HUES6 (cell line): ENCODE measurements around the gene TAL1.
A peak's percentile ranks its signal among the peaks of the same experiment; 100 is the strongest.
"Not testable (repeated sequence)": the region's sequence is repeated elsewhere in the genome, so short reads cannot be mapped to it uniquely, and the experiment has no call there.

ENCODE experiments used
- H3K27ac ChIP-seq: 2 replicates; pipeline ENCODE4 v1.7.0; 2013; ENCODE audit warnings: low read depth, mild to moderate bottlenecking, low read length, inconsistent platforms
- H3K27me3 ChIP-seq: 2 replicates; pipeline ENCODE4 v1.6.1; 2013; ENCODE audit warnings: low read length; ENCODE audit not compliant: control insufficient read depth, insufficient read depth
- H3K36me3 ChIP-seq: 2 replicates; pipeline ENCODE4 v1.6.1; 2013; ENCODE audit warnings: low read length; ENCODE audit not compliant: control insufficient read depth, insufficient read depth
- H3K4me1 ChIP-seq: 2 replicates; pipeline ENCODE4 v1.6.1; 2013; ENCODE audit warnings: low read length; ENCODE audit not compliant: control insufficient read depth, insufficient read depth
- H3K4me3 ChIP-seq: 2 replicates; pipeline ENCODE4 v1.5.1; 2013; ENCODE audit warnings: low read depth, low read length
- H3K9ac ChIP-seq: one replicate; pipeline ENCODE4 v1.6.1; 2013; ENCODE audit warnings: mild to moderate bottlenecking, low read length
- H3K9me3 ChIP-seq: 2 replicates; pipeline ENCODE4 v1.6.1; 2013; ENCODE audit warnings: low read depth, low read length; ENCODE audit not compliant: control insufficient read depth, insufficient read depth

Gene TAL1

DNA sequence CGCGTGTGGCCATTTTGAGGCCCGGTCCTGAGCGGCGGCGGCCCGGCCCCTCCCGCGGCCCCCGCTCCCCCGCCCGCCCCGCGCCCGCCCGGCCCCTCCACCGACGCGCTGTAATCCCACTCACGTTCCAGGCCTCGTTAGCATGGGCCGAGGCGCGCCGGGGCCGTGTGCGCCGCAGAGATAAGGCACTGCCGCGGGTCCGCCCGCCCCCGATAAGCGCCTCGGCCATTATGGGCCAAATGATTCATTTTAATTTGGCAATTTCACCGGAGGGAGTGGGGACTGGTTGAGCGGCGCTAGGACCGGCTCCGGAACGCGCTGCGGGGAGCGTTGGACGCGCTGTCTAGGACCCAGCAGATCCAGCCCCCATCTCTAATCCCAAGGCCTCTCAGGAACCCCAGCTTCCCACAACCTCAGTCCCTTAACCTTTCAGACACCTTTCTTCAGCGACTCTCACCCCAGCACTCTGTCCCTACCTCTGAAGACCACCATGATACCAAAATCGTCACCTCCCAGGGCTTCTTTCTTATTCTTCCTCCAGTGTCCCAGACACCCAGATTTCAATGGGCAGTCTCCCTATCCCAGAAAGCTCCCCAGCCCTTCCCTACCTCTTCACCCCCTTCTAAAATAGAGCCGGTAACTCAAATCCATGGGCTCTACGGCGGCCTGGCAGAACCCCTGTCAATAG, at the start of gene TAL1:
TSS of gene TAL1 (minus strand) at position 39 of the 688 bp plus-strand sequence. CDS start 6,337 bp downstream, outside the sequence.
- Histone ChIP-seq H3K27ac (no peak within 1 kb of the TSS), H3K9ac (no peak within 1 kb of the TSS)

DNA sequence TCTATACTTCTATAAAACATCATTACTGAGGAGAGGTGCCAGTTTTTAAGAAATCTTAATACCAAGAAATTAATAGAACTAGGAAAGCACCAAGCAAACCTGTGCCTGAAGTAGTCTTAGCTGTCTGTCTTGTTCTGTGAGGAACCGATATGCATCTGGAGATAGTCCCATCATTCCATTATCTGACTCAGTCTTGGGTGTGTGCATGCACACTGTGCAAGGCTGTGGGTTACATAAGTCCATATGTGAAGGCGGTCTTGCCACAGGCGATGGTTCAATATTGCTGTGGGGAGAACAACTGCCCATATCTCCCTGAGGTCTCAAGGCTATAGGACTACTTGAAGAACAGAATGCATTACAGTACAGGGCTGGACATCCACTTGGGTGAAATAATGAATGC, 48.1 kb upstream of the TAL1 start:
- Histone ChIP-seq H3K27me3 (no peaks in the 10 kb centered on the region), H3K4me3 (no peak overlapping the region), H3K27ac (no peak overlapping the region), H3K9me3 (no peaks in the 10 kb centered on the region), H3K36me3 (peaks cover 81% of the 10 kb centered on the region), H3K9ac (no peak overlapping the region), H3K4me1 (no peaks in the 10 kb centered on the region)

More for the DNA sequence above, at the start of gene TAL1:
- Histone ChIP-seq H3K27me3 (peaks cover 95% of the 10 kb centered on the region), H3K9me3 (no peaks in the 10 kb centered on the region), H3K4me1 (peaks cover 37% of the 10 kb centered on the region), H3K4me3 (peak within 1 kb of the TSS; percentile 51), H3K36me3 (no peaks in the 10 kb centered on the region)

GRCh38 chr1:47276850-47277249, 44.8 kb upstream of the TAL1 start:
- no peak overlapping the region for H3K9ac ChIP-seq
- H3K36me3 ChIP-seq: peaks cover 71% of the 10 kb centered on the region
- no peaks in the 10 kb centered on the region for H3K9me3 ChIP-seq
- H3K4me1 ChIP-seq: no peaks in the 10 kb centered on the region
- H3K27ac ChIP-seq: no peak overlapping the region
- H3K27me3 ChIP-seq: no peaks in the 10 kb centered on the region
- no peak overlapping the region for H3K4me3 ChIP-seq

DNA sequence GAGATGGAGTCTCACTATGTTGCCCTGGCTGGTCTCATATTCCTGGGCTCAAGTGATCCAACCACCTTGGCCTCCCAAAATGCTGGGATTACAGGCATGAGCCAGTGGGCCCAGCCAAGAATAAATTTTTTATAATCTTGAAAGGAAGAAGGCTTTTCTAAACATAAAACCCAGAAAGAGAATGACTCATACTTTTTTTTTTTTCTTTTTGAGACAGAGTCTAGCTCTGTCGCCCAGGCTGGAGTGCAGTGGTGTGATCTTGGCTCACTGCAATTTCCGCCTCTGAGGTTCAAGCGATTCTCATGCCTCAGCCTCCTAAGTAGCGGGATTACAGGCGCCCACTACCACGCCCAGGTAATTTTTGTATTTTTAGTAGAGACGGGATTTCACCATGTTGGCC, 43.8 kb upstream of the TAL1 start:
- H3K9ac ChIP-seq, H3K9me3 ChIP-seq, H3K27me3 ChIP-seq, H3K4me1 ChIP-seq, H3K27ac ChIP-seq, H3K4me3 ChIP-seq: not testable (repeated sequence)
- H3K36me3 ChIP-seq: peaks cover 71% of the 10 kb centered on the region

DNA sequence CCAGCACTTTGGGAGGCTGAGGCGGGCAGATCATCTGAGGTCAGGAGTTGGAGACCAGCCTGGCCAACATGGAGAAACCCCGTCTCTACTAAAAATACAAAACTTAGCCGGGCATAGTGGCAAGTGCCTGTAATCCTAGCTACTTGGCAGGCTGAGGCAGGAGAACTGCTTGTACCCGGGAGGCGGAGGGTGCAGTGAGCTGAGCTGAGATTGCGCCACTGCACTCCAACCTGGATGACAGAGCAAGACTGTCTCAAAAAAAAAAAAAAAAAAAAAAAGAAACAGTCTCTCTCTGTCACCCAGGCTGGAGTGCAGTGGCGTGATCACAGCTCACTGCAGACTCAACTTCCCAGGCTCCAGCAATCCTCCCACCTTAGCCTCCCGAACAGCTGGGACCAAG, 33.5 kb upstream of the TAL1 start:
- not testable (repeated sequence) for H3K27ac ChIP-seq, H3K27me3 ChIP-seq, H3K9me3 ChIP-seq, H3K9ac ChIP-seq, H3K4me3 ChIP-seq, H3K4me1 ChIP-seq
- H3K36me3 ChIP-seq: peaks cover 83% of the 10 kb centered on the region

- Histone ChIP-seq H3K4me1 (no peaks in the 10 kb centered on the region), H3K36me3 (peaks cover 76% of the 10 kb centered on the region), H3K9ac (no peak overlapping the region), H3K4me3 (no peak overlapping the region), H3K27me3 (no peaks in the 10 kb centered on the region), H3K27ac (no peak overlapping the region), H3K9me3 (no peaks in the 10 kb centered on the region)
Measured at GRCh38 chr1:47262787-47263413, 30.9 kb upstream of the TAL1 start.

DNA sequence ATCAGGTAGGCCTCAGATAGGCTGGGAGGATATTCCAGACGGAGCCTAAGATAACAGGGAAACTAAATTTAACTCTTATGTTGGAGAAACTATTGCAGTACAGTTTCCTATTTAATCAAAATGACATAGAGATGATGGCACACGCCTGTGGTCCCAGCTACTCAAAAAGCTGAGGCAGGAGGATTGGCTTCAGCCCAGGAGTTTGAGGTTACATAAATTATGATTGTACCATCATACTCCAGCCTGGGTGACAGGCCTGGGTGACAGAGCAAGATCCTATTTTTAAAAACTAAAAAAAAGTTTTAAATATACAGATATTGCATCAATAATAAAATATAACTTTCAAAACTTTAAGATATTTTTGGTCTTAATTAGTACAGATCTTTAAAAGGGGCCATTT, 25.2 kb upstream of the TAL1 start:
- Histone ChIP-seq H3K36me3 (peaks cover 70% of the 10 kb centered on the region), H3K4me3 (no peak overlapping the region), H3K27ac (no peak overlapping the region), H3K4me1 (no peaks in the 10 kb centered on the region), H3K9ac (no peak overlapping the region), H3K9me3 (no peaks in the 10 kb centered on the region), H3K27me3 (no peaks in the 10 kb centered on the region)

- Histone ChIP-seq H3K27me3 (no peaks in the 10 kb centered on the region), H3K9ac (no peak overlapping the region), H3K27ac (no peak overlapping the region), H3K4me3 (no peak overlapping the region), H3K9me3 (no peaks in the 10 kb centered on the region), H3K36me3 (peaks cover 55% of the 10 kb centered on the region), H3K4me1 (no peaks in the 10 kb centered on the region)
Measured at GRCh38 chr1:47252795-47253194, 20.8 kb upstream of the TAL1 start.

DNA sequence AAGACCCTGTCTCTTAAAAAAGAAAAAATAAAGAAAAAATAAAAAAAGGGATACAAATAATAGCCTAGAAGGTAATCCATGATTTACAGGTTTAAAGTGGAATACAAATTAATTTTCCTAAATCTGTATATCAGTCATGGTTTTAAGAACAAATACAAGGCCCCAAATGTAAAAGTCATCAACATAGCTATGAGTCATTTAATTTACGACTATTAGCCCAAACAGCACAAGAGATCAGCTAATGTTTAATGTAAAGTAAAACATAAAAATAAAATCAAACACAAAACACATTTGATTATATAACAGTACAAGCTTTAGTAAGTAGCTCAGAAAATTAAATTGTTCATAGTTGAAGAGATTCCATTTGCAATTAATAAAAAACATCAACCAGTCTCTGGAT, 20.3 kb upstream of the TAL1 start:
- H3K4me3 ChIP-seq: no peak overlapping the region
- no peaks in the 10 kb centered on the region for H3K9me3 ChIP-seq
- H3K27me3 ChIP-seq: no peaks in the 10 kb centered on the region
- H3K4me1 ChIP-seq: no peaks in the 10 kb centered on the region
- H3K27ac ChIP-seq: no peak overlapping the region
- H3K9ac ChIP-seq: no peak overlapping the region
- H3K36me3 ChIP-seq: peaks cover 51% of the 10 kb centered on the region

DNA sequence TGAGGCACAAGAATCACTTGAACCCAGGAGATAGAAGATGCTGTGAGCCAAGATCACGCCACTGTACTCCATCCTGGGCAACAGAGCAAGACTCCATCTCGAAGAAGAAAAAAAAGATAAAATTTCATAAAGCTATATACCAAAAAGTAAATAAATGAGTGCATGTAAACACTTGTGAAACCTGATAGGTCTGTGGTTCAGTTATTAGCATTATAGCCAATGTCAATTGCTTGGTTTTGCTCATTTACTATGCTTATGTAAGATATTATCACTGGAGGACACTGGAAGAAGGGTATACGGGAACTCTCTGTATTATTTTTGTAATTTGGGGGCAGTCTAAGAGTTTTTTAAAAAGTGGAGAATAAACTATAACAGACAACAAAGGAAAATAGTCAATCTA, 17.7 kb upstream of the TAL1 start:
- Histone ChIP-seq H3K27ac (no peak overlapping the region), H3K4me3 (no peak overlapping the region), H3K27me3 (peaks cover 5% of the 10 kb centered on the region; the same call in 1 of the 2 replicates), H3K9ac (no peak overlapping the region), H3K36me3 (peaks cover 32% of the 10 kb centered on the region), H3K9me3 (no peaks in the 10 kb centered on the region), H3K4me1 (no peaks in the 10 kb centered on the region)

GRCh38 chr1:47244339-47244862, 12.4 kb upstream of the TAL1 start:
- Histone ChIP-seq H3K4me1 (peaks cover 4% of the 10 kb centered on the region; the same call in 1 of the 2 replicates), H3K27ac (no peak overlapping the region), H3K9ac (no peak overlapping the region), H3K27me3 (peaks cover 36% of the 10 kb centered on the region), H3K9me3 (no peaks in the 10 kb centered on the region), H3K4me3 (no peak overlapping the region), H3K36me3 (0 out of 2 replicates have a peak, but pooled peaks cover under 1% of the 10 kb centered on the region)
